Measurements from ENCODE around the gene MANEAL. TPM values are rescaled to one million over a fixed set of nuclear protein-coding genes. Genes with fewer than 3 reads are reported as not detected.
"Not testable (repeated sequence)": the region's sequence is repeated elsewhere in the genome, so short reads cannot be mapped to it uniquely, and the experiment has no call there.

MANEAL gene
- total and polyA plus RNA-seq, 2 experiments from 2014 or later: 2.3 to 3.5 TPM

DNA sequence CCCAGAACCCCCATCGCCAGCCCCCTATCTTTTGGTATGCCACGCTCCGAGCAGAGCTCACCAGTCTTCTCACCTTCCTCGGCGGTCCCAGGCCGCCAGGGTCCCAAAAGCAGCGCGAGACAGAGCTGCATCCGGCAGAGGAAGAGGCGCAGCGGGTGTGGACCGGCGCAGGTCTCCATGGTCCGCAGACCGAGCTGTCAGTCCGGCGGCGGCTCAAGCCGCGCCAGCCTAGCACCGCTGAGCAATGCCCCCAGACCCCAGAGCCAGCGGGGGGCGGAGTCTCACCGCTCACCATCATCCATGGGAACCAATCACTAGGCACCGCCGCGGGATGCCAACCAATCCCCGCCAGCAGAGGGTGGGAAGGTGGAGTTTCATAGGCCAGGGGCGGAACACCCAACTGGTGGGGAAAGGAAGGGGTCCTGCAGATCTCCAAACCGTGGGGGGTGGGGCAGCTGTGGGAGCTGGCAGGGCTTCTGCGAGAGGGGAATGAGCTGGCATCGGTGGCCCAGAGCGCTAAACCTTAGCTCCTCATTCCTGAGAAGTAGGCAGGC, 28.7 kb upstream of the MANEAL start, which contains the start of gene EPHA10:
Gene EPHA10, minus strand, starts transcription at position 233 of the 554 bp plus-strand sequence. Its CDS starts 54 bp downstream, at position 179.
- Histone ChIP-seq H3K79me2 (no peaks in the 10 kb centered on the region), H3K27me3 (peaks cover 81% of the 10 kb centered on the region), H3K27ac (no peak within 1 kb of the TSS), H3K4me2 (no peak within 1 kb of the TSS), H2AFZ (no peak within 1 kb of the TSS), H3K4me1 (ENCODE audit: insufficient read depth) (no peaks in the 10 kb centered on the region), H3K4me3 (no peak within 1 kb of the TSS), H4K20me1 (ENCODE audit: insufficient read depth, poor library complexity, severe bottlenecking) (no peaks in the 10 kb centered on the region), H3K9me3 (ENCODE audit: low read depth) (no peaks in the 10 kb centered on the region), H3K9me2 (replicated peaks; ENCODE audit: insufficient read depth) (no peaks in the 10 kb centered on the region), H3K36me3 (replicated peaks; ENCODE audit: insufficient read depth, low read depth) (no peaks in the 10 kb centered on the region)
- TF ChIP-seq, protein P1, sequence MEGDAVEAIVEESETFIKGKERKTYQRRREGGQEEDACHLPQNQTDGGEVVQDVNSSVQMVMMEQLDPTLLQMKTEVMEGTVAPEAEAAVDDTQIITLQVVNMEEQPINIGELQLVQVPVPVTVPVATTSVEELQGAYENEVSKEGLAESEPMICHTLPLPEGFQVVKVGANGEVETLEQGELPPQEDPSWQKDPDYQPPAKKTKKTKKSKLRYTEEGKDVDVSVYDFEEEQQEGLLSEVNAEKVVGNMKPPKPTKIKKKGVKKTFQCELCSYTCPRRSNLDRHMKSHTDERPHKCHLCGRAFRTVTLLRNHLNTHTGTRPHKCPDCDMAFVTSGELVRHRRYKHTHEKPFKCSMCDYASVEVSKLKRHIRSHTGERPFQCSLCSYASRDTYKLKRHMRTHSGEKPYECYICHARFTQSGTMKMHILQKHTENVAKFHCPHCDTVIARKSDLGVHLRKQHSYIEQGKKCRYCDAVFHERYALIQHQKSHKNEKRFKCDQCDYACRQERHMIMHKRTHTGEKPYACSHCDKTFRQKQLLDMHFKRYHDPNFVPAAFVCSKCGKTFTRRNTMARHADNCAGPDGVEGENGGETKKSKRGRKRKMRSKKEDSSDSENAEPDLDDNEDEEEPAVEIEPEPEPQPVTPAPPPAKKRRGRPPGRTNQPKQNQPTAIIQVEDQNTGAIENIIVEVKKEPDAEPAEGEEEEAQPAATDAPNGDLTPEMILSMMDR (IDR thresholded peaks at IDR 0.05; ENCODE audit: poor library complexity): no peak
- TF ChIP-seq EZH2 (IDR thresholded peaks at IDR 0.05; ENCODE audit: borderline replicate concordance) (no peak), EZH2phosphoT487 (IDR thresholded peaks at IDR 0.05; ENCODE audit: low read depth, severe bottlenecking, unreplicated experiment) (no peak)
- 18% methylated on average over 32 of the region's 33 CpGs for WGBS (ENCODE audit: low lambda C conversion rate, missing lambda C conversion rate)
- no peak for DNase-seq (ENCODE audit: low spot score)

DNA sequence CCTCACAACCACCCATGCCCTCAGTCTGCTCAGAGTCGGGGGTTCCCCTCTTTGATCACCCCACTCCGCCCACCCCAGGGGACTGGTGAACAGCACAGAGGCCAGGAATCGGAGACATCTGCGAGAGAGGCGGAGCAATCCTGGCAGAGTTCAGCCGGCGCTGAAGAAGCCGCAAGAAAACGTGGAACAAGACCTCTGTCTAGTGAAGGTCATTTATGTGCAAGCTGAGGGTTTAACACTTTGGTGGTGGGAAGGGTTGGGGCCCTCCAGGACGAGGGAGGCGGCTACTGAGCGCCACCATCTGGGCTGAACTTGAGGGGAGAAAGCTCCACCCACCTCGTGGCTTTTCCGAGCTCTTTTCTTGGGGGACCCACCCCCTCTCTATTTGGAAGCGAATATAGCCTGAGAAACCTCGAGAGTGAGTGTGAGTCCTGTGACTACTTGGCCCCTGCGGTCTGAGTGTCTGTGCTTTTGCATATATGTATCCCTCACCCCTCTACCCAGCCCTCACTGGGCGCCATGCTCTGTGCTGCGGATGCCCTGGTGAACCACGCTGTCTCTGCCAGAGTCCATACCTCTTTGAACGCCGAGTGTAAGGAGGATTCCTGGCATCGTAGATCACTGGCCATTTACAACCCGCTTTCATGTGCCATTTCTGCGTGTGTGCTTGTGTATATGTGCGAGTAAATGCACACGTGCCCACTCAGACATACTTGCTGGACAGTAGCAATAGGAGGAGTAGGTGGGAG, 27.6 kb upstream of the MANEAL start:
- H3K4me1 ChIP-seq (ENCODE audit: insufficient read depth): no peaks in the 10 kb centered on the region
- no peaks in the 10 kb centered on the region for H3K79me2 ChIP-seq
- peaks cover 85% of the 10 kb centered on the region for H3K27me3 ChIP-seq
- no peak overlapping the region for H3K4me3 ChIP-seq
- no peak overlapping the region for H2AFZ ChIP-seq
- 27% methylated on average over 27 of the region's 27 CpGs for WGBS (ENCODE audit: low lambda C conversion rate, missing lambda C conversion rate)
- no peak for TF ChIP-seq EZH2phosphoT487 (IDR thresholded peaks at IDR 0.05; ENCODE audit: low read depth, severe bottlenecking, unreplicated experiment)
- TF ChIP-seq EZH2 (IDR thresholded peaks at IDR 0.05; ENCODE audit: borderline replicate concordance): peak; percentile 31
- H3K9me2 ChIP-seq (replicated peaks; ENCODE audit: insufficient read depth): no peaks in the 10 kb centered on the region
- no peak overlapping the region for H3K27ac ChIP-seq
- no peaks in the 10 kb centered on the region for H4K20me1 ChIP-seq (ENCODE audit: insufficient read depth, poor library complexity, severe bottlenecking)
- H3K36me3 ChIP-seq (replicated peaks; ENCODE audit: insufficient read depth, low read depth): no peaks in the 10 kb centered on the region
- H3K9me3 ChIP-seq (ENCODE audit: low read depth): no peaks in the 10 kb centered on the region
- no peak overlapping the region for H3K4me2 ChIP-seq
- no peak for DNase-seq (ENCODE audit: low spot score)

DNA sequence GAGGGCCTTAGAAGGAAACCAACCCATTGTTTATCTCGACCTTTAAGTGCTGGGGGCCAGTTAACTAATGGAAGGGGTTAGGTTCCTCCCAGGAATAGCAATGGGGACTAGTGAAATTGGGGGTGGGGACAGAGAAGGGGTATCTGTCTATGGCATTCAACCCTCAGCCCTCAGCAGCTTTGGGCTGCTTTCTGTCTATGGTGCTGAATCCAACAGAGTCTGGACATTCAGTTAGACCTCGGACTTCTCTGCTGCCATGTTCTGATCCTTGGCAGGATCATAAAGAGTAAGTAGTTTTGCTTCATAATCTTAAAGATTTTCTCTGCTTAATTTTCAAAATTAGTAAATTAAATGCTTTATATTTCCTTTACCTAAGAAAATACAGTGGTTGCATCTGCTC, 26.2 kb upstream of the MANEAL start:
- WGBS (ENCODE audit: low lambda C conversion rate, missing lambda C conversion rate): 20% methylated on average over 2 of the region's 2 CpGs
- Histone ChIP-seq H4K20me1 (ENCODE audit: insufficient read depth, poor library complexity, severe bottlenecking) (no peaks in the 10 kb centered on the region), H3K79me2 (no peaks in the 10 kb centered on the region), H3K27ac (no peak overlapping the region), H3K4me3 (no peak overlapping the region), H3K4me2 (no peak overlapping the region), H3K27me3 (peaks cover 83% of the 10 kb centered on the region), H2AFZ (no peak overlapping the region), H3K4me1 (ENCODE audit: insufficient read depth) (no peaks in the 10 kb centered on the region), H3K36me3 (replicated peaks; ENCODE audit: insufficient read depth, low read depth) (no peaks in the 10 kb centered on the region), H3K9me3 (ENCODE audit: low read depth) (no peaks in the 10 kb centered on the region), H3K9me2 (replicated peaks; ENCODE audit: insufficient read depth) (no peaks in the 10 kb centered on the region)
- TF ChIP-seq EZH2phosphoT487 (IDR thresholded peaks at IDR 0.05; ENCODE audit: low read depth, severe bottlenecking, unreplicated experiment) (no peak), EZH2 (IDR thresholded peaks at IDR 0.05; ENCODE audit: borderline replicate concordance) (no peak)
- TF ChIP-seq, protein P1 (IDR thresholded peaks at IDR 0.05; ENCODE audit: poor library complexity): no peak
- DNase-seq (ENCODE audit: low spot score): no peak

DNA sequence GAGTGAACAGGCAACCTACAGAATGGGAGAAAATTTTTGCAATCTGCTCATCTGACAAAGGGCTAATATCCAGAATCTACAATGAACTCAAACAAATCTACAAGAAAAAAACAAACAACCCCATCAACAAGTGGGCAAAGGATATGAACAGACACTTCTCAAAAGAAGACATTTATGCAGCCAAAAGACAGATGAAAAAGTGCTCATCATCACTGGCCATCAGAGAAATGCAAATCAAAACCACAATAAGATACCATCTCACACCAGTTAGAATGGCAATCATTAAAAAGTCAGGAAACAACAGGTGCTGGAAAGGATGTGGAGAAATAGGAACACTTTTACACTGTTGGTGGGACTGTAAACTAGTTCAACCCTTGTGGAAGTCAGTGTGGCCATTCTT, 22.2 kb upstream of the MANEAL start:
- not testable (repeated sequence) for H3K4me2 ChIP-seq; H3K27ac ChIP-seq; H3K36me3 ChIP-seq (replicated peaks; ENCODE audit: insufficient read depth, low read depth); H3K9me2 ChIP-seq (replicated peaks; ENCODE audit: insufficient read depth); H4K20me1 ChIP-seq (ENCODE audit: insufficient read depth, poor library complexity, severe bottlenecking); H3K79me2 ChIP-seq; H2AFZ ChIP-seq; DNase-seq (ENCODE audit: low spot score); H3K4me1 ChIP-seq (ENCODE audit: insufficient read depth); H3K9me3 ChIP-seq (ENCODE audit: low read depth); H3K4me3 ChIP-seq
- peaks cover 43% of the 10 kb centered on the region for H3K27me3 ChIP-seq
